Keratinocyte (primary cell): ENCODE data around the gene METTL9. TPM values are rescaled to one million over a fixed set of nuclear protein-coding genes. Genes with fewer than 3 reads are reported as not detected.
A peak's percentile ranks its signal among the peaks of the same experiment; 100 is the strongest.

Experiments used
- DNase-seq: peaks from one replicate; pipeline ENCODE4 v3.0.0-alpha.2; 2011; ENCODE audit warnings: low read depth, missing footprints, low spot score
- FAIRE-seq: peaks from 2 replicates; lab custom pipeline; 2011; peaks lifted over from hg19 to GRCh38; lab: Jason Lieb, UNC
- H2AFZ ChIP-seq: 2 replicates; pipeline ENCODE4 v1.6.0; 2012; ENCODE audit warnings: low read length, control low read depth, inconsistent platforms; ENCODE audit not compliant: control insufficient read depth
- H3K27ac ChIP-seq: 2 replicates; pipeline ENCODE4 v1.5.1; 2011; ENCODE audit warnings: low read length; ENCODE audit not compliant: control insufficient read depth, insufficient read depth
- H3K27me3 ChIP-seq: 3 replicates; pipeline ENCODE4 v1.6.0; 2011; ENCODE audit warnings: low read length; ENCODE audit not compliant: control insufficient read depth, insufficient read depth; ENCODE audit errors: extremely low read depth
- H3K36me3 ChIP-seq, 2 experiments: 2 replicates in 1 of 2; 3 replicates in 1 of 2; pipeline ENCODE4 v1.5.1; 2011; ENCODE audit warnings: low read length in 2 of 2, mild to moderate bottlenecking in 1 of 2; ENCODE audit not compliant: control insufficient read depth in 2 of 2, insufficient read depth in 2 of 2; ENCODE audit errors: extremely low read depth in 1 of 2
- H3K4me1 ChIP-seq: 3 replicates; pipeline ENCODE4 v1.5.1; 2011; ENCODE audit warnings: low read length; ENCODE audit not compliant: control insufficient read depth, insufficient read depth; ENCODE audit errors: extremely low read depth
- H3K4me2 ChIP-seq: 3 replicates; pipeline ENCODE4 v1.6.0; 2011; ENCODE audit warnings: low read depth, low read length; ENCODE audit not compliant: control insufficient read depth, insufficient read depth; ENCODE audit errors: extremely low read depth
- H3K4me3 ChIP-seq, 3 experiments: fragments of 200-600 bp in 1 of 3; sonication (generic) in 1 of 3; 2 replicates in 2 of 3; 3 replicates in 1 of 3; pipeline ENCODE4 v1.5.1; 2011 to 2016; ENCODE audit warnings: low read length in 3 of 3, mild to moderate bottlenecking in 3 of 3, control low read depth in 2 of 3, inconsistent platforms in 1 of 3, low read depth in 1 of 3, mixed read lengths in 1 of 3, mixed run types in 1 of 3, moderate library complexity in 1 of 3; ENCODE audit not compliant: control insufficient read depth in 2 of 3, insufficient read depth in 2 of 3; ENCODE audit errors: extremely low read depth in 1 of 3
- H3K79me2 ChIP-seq: 2 replicates; pipeline ENCODE4 v1.6.0; 2012; ENCODE audit warnings: low read length; ENCODE audit not compliant: control insufficient read depth, insufficient read depth
- H3K9ac ChIP-seq: 3 replicates; pipeline ENCODE4 v1.6.0; 2011; ENCODE audit warnings: low read length; ENCODE audit not compliant: control insufficient read depth, insufficient read depth; ENCODE audit errors: extremely low read depth
- H3K9me1 ChIP-seq: 3 replicates; pipeline ENCODE4 v1.6.0; 2011; ENCODE audit warnings: low read length; ENCODE audit not compliant: control insufficient read depth, insufficient read depth; ENCODE audit errors: extremely low read depth
- H3K9me3 ChIP-seq: 2 replicates; pipeline ENCODE4 v1.5.1; 2012; ENCODE audit warnings: low read depth, low read length; ENCODE audit not compliant: control insufficient read depth
- H4K20me1 ChIP-seq: 3 replicates; pipeline ENCODE4 v1.6.0; 2011; ENCODE audit warnings: low read length; ENCODE audit not compliant: control insufficient read depth, insufficient read depth; ENCODE audit errors: extremely low read depth
- CTCF ChIP-seq, 3 experiments: IDR thresholded peaks in 1 of 3; conservative IDR thresholded peaks in 1 of 3; optimal IDR thresholded peaks in 1 of 3; 2 replicates in 2 of 3; 3 replicates in 1 of 3; pipeline versions ENCODE3 to v1.5.1; 2011; ENCODE audit warnings: low read length in 3 of 3, mild to moderate bottlenecking in 3 of 3, moderate library complexity in 2 of 3, control low read depth in 1 of 3, inconsistent platforms in 1 of 3; ENCODE audit not compliant: insufficient read depth in 2 of 3; ENCODE audit errors: extremely low read depth in 1 of 3
- EZH2 ChIP-seq: IDR thresholded peaks from one replicate; pipeline ENCODE4 v1.6.1; 2012; ENCODE audit warnings: inconsistent platforms, mild to moderate bottlenecking, low read length, moderate library complexity
- dilution Hi-C: fragments of 300-500 bp; cut with MboI; formaldehyde crosslinking; loops from one replicate; pipeline ENCODE4 v1.7.0; 2020; ENCODE audit warnings: low sequenced_read_pairs; ENCODE audit not compliant: extremely low pct_ligation_motif_present
- polyA plus RNA-seq, 5 experiments: library from polyadenylated mRNA; depleted of rRNA in 3 of 5; stranded (reverse) in 3 of 5; stranded (forward) in 1 of 5; unstranded in 1 of 5; fragments of >200 nt; gene quantifications; 1 replicate in 1 of 5; 2 replicates in 3 of 5; 3 replicates in 1 of 5; pipeline versions ENCODE4 v1.2.1 to v1.2.3, GENCODE V29; 2011 to 2012; ENCODE audit warnings: missing spikeins in 2 of 5, low read depth in 1 of 5, low replicate concordance in 1 of 5

METTL9 gene
- polyA plus RNA-seq, 1 donor (not counting 4 experiments of a cell fraction or from before 2014, with no cell fraction given), result 108 TPM

- FAIRE-seq (no peak), DNase-seq (no peak)
- dilution Hi-C loops, result no loop called here
- Histone ChIP-seq H3K27me3 (no peaks in the 10 kb centered on the region), H3K4me1 (peaks cover 19% of the 10 kb centered on the region), H3K36me3 (peaks cover 2 to 4% of the 10 kb centered on the region in 2 experiments), H3K9me3 (no peaks in the 10 kb centered on the region), H3K4me2 (peak overlapping the region; percentile 44), H2AFZ (no peak overlapping the region), H3K79me2 (peaks cover 5% of the 10 kb centered on the region), H3K27ac (peak overlapping the region; percentile 10), H3K9me1 (no peaks in the 10 kb centered on the region), H3K9ac (no peak overlapping the region), H3K4me3 (no peak overlapping the region), H4K20me1 (no peaks in the 10 kb centered on the region)
- TF ChIP-seq EZH2, result no peak
- no peak for TF ChIP-seq CTCF (optimal IDR thresholded peaks at IDR 0.05 in 1 of 3, IDR thresholded peaks at IDR 0.05 in 1 of 3, conservative IDR thresholded peaks at IDR 0.05 in 1 of 3; ENCODE audit: extremely low read depth in 1 of 3, insufficient read depth in 2 of 3, low read length in 3 of 3)
Observed at GRCh38 chr16:21654466-21654865, 55.1 kb downstream of the METTL9 start.

GRCh38 chr16:21654881-21655280, 55.5 kb downstream of the METTL9 start:
- Histone ChIP-seq H3K9ac (no peak overlapping the region), H3K79me2 (peaks cover 4% of the 10 kb centered on the region), H3K4me2 (peak overlapping the region; percentile 44), H3K9me1 (no peaks in the 10 kb centered on the region), H3K36me3 (peaks cover 2 to 4% of the 10 kb centered on the region in 2 experiments), H3K4me1 (peaks cover 19% of the 10 kb centered on the region), H3K27ac (peak overlapping the region; percentile 28), H3K27me3 (no peaks in the 10 kb centered on the region), H4K20me1 (no peaks in the 10 kb centered on the region), H2AFZ (no peak overlapping the region), H3K4me3 (no peak overlapping the region), H3K9me3 (no peaks in the 10 kb centered on the region)
- peak; percentile 62 for FAIRE-seq
- dilution Hi-C loops, result no loop called here
- peak; percentile 13 for DNase-seq
- no peak for TF ChIP-seq EZH2
